Mesenchymal stem cell (in vitro differentiated cells and primary cell): ENCODE results near the gene CDKN1C.
"Not testable (repeated sequence)": the region's sequence is repeated elsewhere in the genome, so short reads cannot be mapped to it uniquely, and the experiment has no call there.

Source experiments
- DNase-seq: peaks from one replicate; pipeline ENCODE4 v3.0.0-alpha.2; 2013
- H2AFZ ChIP-seq: one replicate; pipeline ENCODE4 v1.6.1; 2013; ENCODE audit warnings: low read depth, mild to moderate bottlenecking, control low read depth, inconsistent platforms, low read length, moderate library complexity
- H2AK5ac ChIP-seq: 2 replicates; pipeline ENCODE4 v1.6.1; 2013; ENCODE audit warnings: low read length, moderate library complexity, mild to moderate bottlenecking, inconsistent platforms; ENCODE audit not compliant: severe bottlenecking
- H2BK120ac ChIP-seq: one replicate; pipeline ENCODE4 v1.6.1; 2013; ENCODE audit warnings: low read depth, mild to moderate bottlenecking, inconsistent platforms, low read length, moderate library complexity
- H2BK12ac ChIP-seq, 2 experiments: one replicate each; pipeline ENCODE4 v1.6.1; 2013; ENCODE audit warnings: inconsistent platforms in 2 of 2, low read length in 2 of 2, mild to moderate bottlenecking in 2 of 2, moderate library complexity in 2 of 2, control low read depth in 1 of 2
- H2BK15ac ChIP-seq: one replicate; pipeline ENCODE4 v1.6.1; 2013; ENCODE audit warnings: mild to moderate bottlenecking, low read depth, inconsistent platforms; ENCODE audit not compliant: poor library complexity, severe bottlenecking
- H2BK5ac ChIP-seq: 2 replicates; pipeline ENCODE4 v1.6.1; 2013; ENCODE audit warnings: low read depth, mild to moderate bottlenecking, low read length, control low read depth, inconsistent platforms; ENCODE audit not compliant: poor library complexity, severe bottlenecking
- H3K14ac ChIP-seq, 2 experiments: one replicate each; pipeline ENCODE4 v1.6.1; 2013; ENCODE audit warnings: inconsistent platforms in 2 of 2, low read length in 2 of 2, control low read depth in 1 of 2, mild to moderate bottlenecking in 1 of 2, moderate library complexity in 1 of 2
- H3K18ac ChIP-seq, 2 experiments: one replicate each; pipeline ENCODE4 v1.6.1; 2013; ENCODE audit warnings: inconsistent platforms in 2 of 2, low read length in 2 of 2, control low read depth in 1 of 2, low read depth in 1 of 2, mild to moderate bottlenecking in 1 of 2
- H3K23ac ChIP-seq, 2 experiments: one replicate each; pipeline ENCODE4 v1.6.1; 2013; ENCODE audit warnings: inconsistent platforms in 2 of 2, low read length in 2 of 2, mild to moderate bottlenecking in 2 of 2, moderate library complexity in 2 of 2, control low read depth in 1 of 2
- H3K27ac ChIP-seq: 2 replicates; pipeline ENCODE4 v1.5.1; 2013; ENCODE audit warnings: mild to moderate bottlenecking, moderate library complexity, low read length, control low read depth, inconsistent platforms; ENCODE audit not compliant: poor library complexity, severe bottlenecking
- H3K27me3 ChIP-seq, 2 experiments: 2 replicates each; pipeline versions ENCODE4 v1.6.1 to v1.7.0; 2013; ENCODE audit warnings: low read length in 2 of 2, mild to moderate bottlenecking in 2 of 2, moderate library complexity in 2 of 2, control low read depth in 1 of 2, inconsistent platforms in 1 of 2; ENCODE audit not compliant: control insufficient read depth in 1 of 2, insufficient read depth in 1 of 2
- H3K36me3 ChIP-seq, 2 experiments: 2 replicates each; pipeline versions ENCODE4 v1.6.1 to v1.7.0; 2013; ENCODE audit warnings: low read length in 2 of 2, control low read depth in 1 of 2, inconsistent platforms in 1 of 2, low read depth in 1 of 2, mild to moderate bottlenecking in 1 of 2; ENCODE audit not compliant: insufficient read depth in 2 of 2, control insufficient read depth in 1 of 2
- H3K4ac ChIP-seq, 2 experiments: one replicate each; pipeline ENCODE4 v1.6.1; 2013; ENCODE audit warnings: inconsistent platforms in 2 of 2, low read length in 2 of 2, mild to moderate bottlenecking in 2 of 2, moderate library complexity in 2 of 2, control low read depth in 1 of 2, low read depth in 1 of 2
- H3K4me1 ChIP-seq: 2 replicates; pipeline ENCODE4 v1.6.1; 2013; ENCODE audit warnings: low read depth, low read length, control low read depth; ENCODE audit not compliant: control insufficient read depth, insufficient read depth
- H3K4me2 ChIP-seq: 2 replicates; pipeline ENCODE4 v1.6.1; 2013; ENCODE audit warnings: low read length, mild to moderate bottlenecking, inconsistent platforms; ENCODE audit not compliant: poor library complexity, severe bottlenecking
- H3K4me3 ChIP-seq, 2 experiments: 2 replicates each; pipeline versions ENCODE4 v1.5.1 to v1.7.0; 2013; ENCODE audit warnings: low read length in 2 of 2, mild to moderate bottlenecking in 2 of 2, control low read depth in 1 of 2, low read depth in 1 of 2; ENCODE audit not compliant: insufficient read depth in 1 of 2
- H3K79me1 ChIP-seq: replicated peaks from 2 replicates; pipeline ENCODE4 v1.6.1; 2013; ENCODE audit warnings: mild to moderate bottlenecking, control low read depth, low read length, inconsistent platforms; ENCODE audit not compliant: poor library complexity, severe bottlenecking
- H3K9ac ChIP-seq: 2 replicates; pipeline ENCODE4 v1.7.0; 2013; ENCODE audit warnings: mild to moderate bottlenecking, low read length, moderate library complexity
- H3K9me3 ChIP-seq: 2 replicates; pipeline ENCODE4 v1.7.0; 2013; ENCODE audit warnings: mild to moderate bottlenecking, low read length; ENCODE audit not compliant: control insufficient read depth
- H4K8ac ChIP-seq: one replicate; pipeline ENCODE4 v1.6.1; 2013; ENCODE audit warnings: inconsistent platforms, mild to moderate bottlenecking, low read length, moderate library complexity
- H4K91ac ChIP-seq: one replicate; pipeline ENCODE4 v1.6.1; 2013; ENCODE audit warnings: mild to moderate bottlenecking, low read length, inconsistent platforms
- WGBS: methylation state at CpG from one replicate; pipeline ENCODE4 v1.1.7; 2013; ENCODE audit warnings: mixed read lengths; 5-methylcytosine and 5-hydroxymethylcytosine counted together

CDKN1C gene

GRCh38 chr11:2909133-2909902 is 23.7 kb upstream of the CDKN1C start:
- H3K9me3 ChIP-seq: no peaks in the 10 kb centered on the region
- peaks cover 44% of the 10 kb centered on the region for H3K4me1 ChIP-seq
- H3K9ac ChIP-seq: peak overlapping the region; percentile 18
- H2BK120ac ChIP-seq: no peak overlapping the region
- no peak overlapping the region for H2AFZ ChIP-seq
- 96% methylated on average over 62 of the region's 78 CpGs for WGBS
- no peak for DNase-seq
- H3K27me3 ChIP-seq: peaks cover 0 to 6% of the 10 kb centered on the region in 2 experiments
- H3K4me2 ChIP-seq: no peak overlapping the region
- H4K91ac ChIP-seq: no peak overlapping the region
- H3K36me3 ChIP-seq: peaks cover 4 to 50% of the 10 kb centered on the region in 2 experiments
- no peak overlapping the region for H3K18ac ChIP-seq
- H4K8ac ChIP-seq: no peak overlapping the region
- H2BK15ac ChIP-seq: no peak overlapping the region
- H3K14ac ChIP-seq: no peak overlapping the region
- no peak overlapping the region for H3K27ac ChIP-seq
- H2AK5ac ChIP-seq: no peak overlapping the region
- no peak overlapping the region for H3K4ac ChIP-seq
- peaks cover 12% of the 10 kb centered on the region for H3K79me1 ChIP-seq
- H2BK12ac ChIP-seq: no peak overlapping the region
- H3K23ac ChIP-seq: no peak overlapping the region
- no peak overlapping the region for H3K4me3 ChIP-seq
- no peak overlapping the region for H2BK5ac ChIP-seq

GRCh38 chr11:2908130-2908529 is 22.6 kb upstream of the CDKN1C start:
- no peak overlapping the region for H4K91ac ChIP-seq
- peaks cover 20% of the 10 kb centered on the region for H3K79me1 ChIP-seq
- WGBS: 96% methylated on average over 14 of the region's 14 CpGs
- DNase-seq: no peak
- H4K8ac ChIP-seq: no peak overlapping the region
- H3K14ac ChIP-seq: no peak overlapping the region
- no peak overlapping the region for H2BK15ac ChIP-seq
- H3K4me1 ChIP-seq: peaks cover 42% of the 10 kb centered on the region
- H3K27me3 ChIP-seq: peaks cover 0 to 6% of the 10 kb centered on the region in 2 experiments
- no peak overlapping the region for H3K4me2 ChIP-seq
- no peak overlapping the region for H2AK5ac ChIP-seq
- H3K4me3 ChIP-seq: no peak overlapping the region
- H2BK12ac ChIP-seq: no peak overlapping the region
- no peak overlapping the region for H2BK120ac ChIP-seq
- no peak overlapping the region for H3K18ac ChIP-seq
- H3K23ac ChIP-seq: no peak overlapping the region
- H3K9me3 ChIP-seq: no peaks in the 10 kb centered on the region
- H3K36me3 ChIP-seq: peaks cover 4 to 45% of the 10 kb centered on the region in 2 experiments
- no peak overlapping the region for H3K27ac ChIP-seq
- H3K9ac ChIP-seq: no peak overlapping the region
- no peak overlapping the region for H3K4ac ChIP-seq
- H2BK5ac ChIP-seq: no peak overlapping the region
- H2AFZ ChIP-seq: no peak overlapping the region

DNA sequence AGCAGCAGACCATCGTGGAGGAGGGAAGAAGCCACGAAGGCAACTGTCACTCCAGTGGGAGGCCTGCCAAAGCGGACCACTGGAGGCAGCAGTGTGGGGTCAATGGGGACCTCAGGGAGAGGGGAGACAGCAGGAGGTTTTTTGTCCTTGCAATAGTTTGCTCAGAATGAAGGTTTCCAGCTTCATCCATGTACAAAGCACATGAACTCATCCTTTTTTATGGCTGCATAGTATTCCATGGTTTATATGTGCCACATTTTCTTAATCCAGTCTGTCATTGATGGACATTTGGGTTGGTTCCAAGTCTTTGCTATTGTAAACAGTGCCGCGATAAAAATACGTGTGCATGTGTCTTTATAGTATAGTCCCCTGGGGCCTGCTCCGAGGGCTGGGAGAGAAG is 19.7 kb upstream of the CDKN1C start:
- Histone ChIP-seq H3K79me1 (peaks cover 23% of the 10 kb centered on the region), H3K36me3 (peaks cover 4 to 41% of the 10 kb centered on the region in 2 experiments), H3K4me1 (peaks cover 32% of the 10 kb centered on the region)
- not testable (repeated sequence) for H2BK15ac ChIP-seq, H2BK12ac ChIP-seq, H2BK5ac ChIP-seq, H3K9ac ChIP-seq, H3K18ac ChIP-seq, H3K4ac ChIP-seq, H4K8ac ChIP-seq, H2BK120ac ChIP-seq, H3K4me2 ChIP-seq, H2AFZ ChIP-seq, H3K9me3 ChIP-seq, H2AK5ac ChIP-seq, DNase-seq, H3K27ac ChIP-seq, H3K14ac ChIP-seq, H3K4me3 ChIP-seq, H3K27me3 ChIP-seq, H4K91ac ChIP-seq, H3K23ac ChIP-seq
- WGBS: 95% methylated on average over 7 of the region's 7 CpGs

GRCh38 chr11:2904153-2905052 is 18.8 kb upstream of the CDKN1C start:
- Histone ChIP-seq H3K27ac (no peak overlapping the region), H3K4ac (peak overlapping the region; percentile 12 to 24), H2BK12ac (no peak overlapping the region), H3K14ac (no peak overlapping the region), H2BK120ac (no peak overlapping the region), H2AK5ac (no peak overlapping the region), H3K9me3 (no peaks in the 10 kb centered on the region), H3K4me3 (no peak overlapping the region), H4K8ac (no peak overlapping the region), H2BK15ac (no peak overlapping the region), H3K79me1 (peaks cover 23% of the 10 kb centered on the region), H3K4me1 (peaks cover 33% of the 10 kb centered on the region), H3K9ac (no peak overlapping the region), H2BK5ac (no peak overlapping the region), H3K4me2 (no peak overlapping the region), H4K91ac (peak overlapping the region; percentile 53), H3K27me3 (peaks cover 0 to 6% of the 10 kb centered on the region in 2 experiments), H3K36me3 (peaks cover 4 to 32% of the 10 kb centered on the region in 2 experiments), H3K23ac (no peak overlapping the region), H2AFZ (no peak overlapping the region), H3K18ac (no peak overlapping the region)
- WGBS: 90% methylated on average over 21 of the region's 21 CpGs
- no peak for DNase-seq
